Nephron (organoid): ENCODE data around the gene SNED1.

Source experiments
- H3K27ac Mint-ChIP-seq, 3 experiments: 2 replicates each; pipeline ENCODE4 v1.8.0; 2020; ENCODE audit warnings: mixed read lengths in 3 of 3, mild to moderate bottlenecking in 2 of 3, moderate library complexity in 1 of 3
- H3K27me3 Mint-ChIP-seq: 2 replicates; pipeline ENCODE4 v1.8.0; 2021; ENCODE audit warnings: low read depth, mild to moderate bottlenecking, moderate library complexity, mixed read lengths
- H3K36me3 Mint-ChIP-seq: 2 replicates; pipeline ENCODE4 v1.8.0; 2020; ENCODE audit warnings: low read depth, mixed read lengths
- H3K4me1 Mint-ChIP-seq: 2 replicates; pipeline ENCODE4 v1.8.0; 2020; ENCODE audit warnings: mixed read lengths
- H3K4me3 Mint-ChIP-seq, 3 experiments: 2 replicates each; pipeline ENCODE4 v1.8.0; 2020; ENCODE audit warnings: mild to moderate bottlenecking in 3 of 3, mixed read lengths in 3 of 3, moderate library complexity in 2 of 3
- H3K9me3 Mint-ChIP-seq: 2 replicates; pipeline ENCODE4 v1.8.0; 2020; ENCODE audit warnings: mixed read lengths
- TF ChIP-seq, protein P1 (sequence below), 3 experiments: fragments of 200-600 bp; sonication (generic); IDR thresholded peaks; one replicate each; pipeline ENCODE4 v1.5.0; 2021; ENCODE audit warnings: antibody characterized with exemption in 3 of 3; ENCODE audit not compliant: unreplicated experiment in 3 of 3

SNED1 gene

DNA sequence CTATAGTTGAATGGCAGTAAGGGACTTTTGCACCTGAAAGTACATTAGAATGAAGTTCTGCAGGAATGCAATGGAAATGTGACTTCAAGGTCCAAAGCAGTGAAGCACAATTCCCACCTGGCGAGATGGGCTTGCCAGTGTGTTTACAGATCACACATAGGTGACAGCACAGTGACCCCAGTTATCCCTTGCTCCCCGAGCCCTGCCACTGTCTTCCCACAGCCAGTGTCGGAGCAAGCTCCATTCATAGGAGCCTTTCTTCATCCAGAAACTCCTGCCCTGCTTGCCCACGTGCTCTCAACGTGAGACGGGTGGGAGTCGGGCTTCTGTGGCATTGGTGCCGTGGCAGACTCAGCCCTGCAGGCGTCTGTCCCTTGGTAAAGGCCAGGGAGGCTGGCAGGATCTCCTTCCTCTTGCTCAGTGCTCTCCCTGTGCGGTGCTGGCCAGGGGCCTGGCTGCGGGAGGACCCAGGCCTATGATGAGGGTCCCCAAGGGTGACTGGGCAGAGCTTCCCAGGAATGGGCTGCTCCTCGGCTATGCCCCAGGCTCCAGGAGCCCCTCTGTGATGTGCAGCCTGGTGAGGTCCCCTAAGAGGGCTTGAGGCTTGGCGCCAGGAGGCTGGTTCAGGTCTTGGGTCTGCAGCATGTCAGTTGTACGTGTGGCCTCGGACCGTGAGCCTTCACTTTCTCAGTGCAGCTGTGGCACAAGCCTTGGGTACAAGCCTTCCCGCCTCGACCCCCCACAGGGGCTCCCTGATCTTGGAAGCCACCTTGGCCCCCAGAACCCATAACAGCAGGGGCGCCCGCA, 40.2 kb downstream of the SNED1 start:
- peaks cover 49% of the 10 kb centered on the region for H3K27me3 Mint-ChIP-seq
- no peak overlapping the region for H3K27ac Mint-ChIP-seq
- peaks cover under 1% of the 10 kb centered on the region for H3K9me3 Mint-ChIP-seq
- TF ChIP-seq, protein P1, sequence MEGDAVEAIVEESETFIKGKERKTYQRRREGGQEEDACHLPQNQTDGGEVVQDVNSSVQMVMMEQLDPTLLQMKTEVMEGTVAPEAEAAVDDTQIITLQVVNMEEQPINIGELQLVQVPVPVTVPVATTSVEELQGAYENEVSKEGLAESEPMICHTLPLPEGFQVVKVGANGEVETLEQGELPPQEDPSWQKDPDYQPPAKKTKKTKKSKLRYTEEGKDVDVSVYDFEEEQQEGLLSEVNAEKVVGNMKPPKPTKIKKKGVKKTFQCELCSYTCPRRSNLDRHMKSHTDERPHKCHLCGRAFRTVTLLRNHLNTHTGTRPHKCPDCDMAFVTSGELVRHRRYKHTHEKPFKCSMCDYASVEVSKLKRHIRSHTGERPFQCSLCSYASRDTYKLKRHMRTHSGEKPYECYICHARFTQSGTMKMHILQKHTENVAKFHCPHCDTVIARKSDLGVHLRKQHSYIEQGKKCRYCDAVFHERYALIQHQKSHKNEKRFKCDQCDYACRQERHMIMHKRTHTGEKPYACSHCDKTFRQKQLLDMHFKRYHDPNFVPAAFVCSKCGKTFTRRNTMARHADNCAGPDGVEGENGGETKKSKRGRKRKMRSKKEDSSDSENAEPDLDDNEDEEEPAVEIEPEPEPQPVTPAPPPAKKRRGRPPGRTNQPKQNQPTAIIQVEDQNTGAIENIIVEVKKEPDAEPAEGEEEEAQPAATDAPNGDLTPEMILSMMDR (IDR thresholded peaks at IDR 0.05; ENCODE audit: unreplicated experiment in 3 of 3), result no peak
- no peak overlapping the region for H3K4me3 Mint-ChIP-seq
- H3K4me1 Mint-ChIP-seq, result no peaks in the 10 kb centered on the region
- H3K36me3 Mint-ChIP-seq, result peaks cover 16% of the 10 kb centered on the region

DNA sequence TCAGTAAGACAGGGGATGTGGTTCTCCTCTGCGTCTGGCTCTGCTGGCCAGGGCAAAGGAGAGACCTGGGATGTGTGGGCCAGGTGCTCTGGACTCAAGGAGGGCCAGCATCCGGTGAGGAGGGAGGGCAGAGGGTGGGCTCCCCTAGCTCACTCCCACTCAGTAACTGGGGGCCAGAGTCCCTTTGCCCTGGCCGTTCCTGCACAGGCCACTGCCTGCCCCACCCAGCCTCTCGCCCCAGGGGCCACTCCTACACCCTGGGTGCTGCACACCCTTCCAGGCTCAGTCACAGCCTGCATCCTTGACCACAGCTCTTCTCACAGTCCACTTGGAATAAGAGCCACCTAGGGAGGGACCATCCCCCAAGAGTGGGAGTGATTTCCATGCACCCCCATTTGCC, 41.0 kb downstream of the SNED1 start:
- H3K27me3 Mint-ChIP-seq, result peaks cover 50% of the 10 kb centered on the region
- TF ChIP-seq, protein P1 (IDR thresholded peaks at IDR 0.05; ENCODE audit: unreplicated experiment in 3 of 3), result no peak
- H3K36me3 Mint-ChIP-seq, result peaks cover 23% of the 10 kb centered on the region
- no peak overlapping the region for H3K4me3 Mint-ChIP-seq
- no peak overlapping the region for H3K27ac Mint-ChIP-seq
- H3K4me1 Mint-ChIP-seq, result no peaks in the 10 kb centered on the region
- H3K9me3 Mint-ChIP-seq, result peaks cover 5% of the 10 kb centered on the region

DNA sequence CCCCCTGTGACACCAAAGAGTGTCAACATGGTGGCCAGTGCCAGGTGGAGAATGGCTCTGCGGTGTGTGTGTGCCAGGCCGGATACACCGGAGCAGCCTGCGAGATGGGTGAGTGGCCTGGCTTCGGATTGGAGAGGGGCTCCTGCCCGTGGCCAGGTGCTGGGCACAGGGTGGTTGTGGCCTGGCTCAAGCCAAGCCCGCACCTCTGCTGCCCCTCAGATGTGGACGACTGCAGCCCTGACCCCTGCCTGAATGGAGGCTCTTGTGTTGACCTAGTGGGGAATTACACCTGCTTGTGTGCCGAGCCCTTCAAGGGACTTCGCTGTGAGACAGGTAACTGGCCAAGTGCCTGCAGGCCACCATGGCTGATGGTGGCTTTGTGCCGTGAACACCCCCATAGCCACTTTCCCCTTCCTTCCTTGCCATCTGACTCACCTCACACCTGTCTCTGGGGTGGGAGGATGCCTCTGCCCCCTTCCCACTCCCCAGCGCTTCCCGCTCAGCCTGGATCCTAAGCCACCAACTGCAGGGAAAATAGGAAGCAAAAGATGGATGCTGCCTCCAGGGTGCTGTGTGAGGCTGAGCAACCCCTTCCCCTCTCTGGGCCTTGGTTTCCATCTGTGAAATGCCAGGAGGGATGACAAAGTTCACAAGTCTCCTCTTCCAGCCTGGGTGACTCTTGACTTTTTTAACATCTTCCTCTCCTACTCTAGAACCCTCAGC, 41.8 kb downstream of the SNED1 start:
- TF ChIP-seq, protein P1 (IDR thresholded peaks at IDR 0.05; ENCODE audit: unreplicated experiment in 3 of 3), result no peak
- peaks cover 27% of the 10 kb centered on the region for H3K36me3 Mint-ChIP-seq
- no peaks in the 10 kb centered on the region for H3K4me1 Mint-ChIP-seq
- H3K9me3 Mint-ChIP-seq, result peaks cover 5% of the 10 kb centered on the region
- H3K4me3 Mint-ChIP-seq, result no peak overlapping the region
- H3K27ac Mint-ChIP-seq, result no peak overlapping the region
- peaks cover 42% of the 10 kb centered on the region for H3K27me3 Mint-ChIP-seq

DNA sequence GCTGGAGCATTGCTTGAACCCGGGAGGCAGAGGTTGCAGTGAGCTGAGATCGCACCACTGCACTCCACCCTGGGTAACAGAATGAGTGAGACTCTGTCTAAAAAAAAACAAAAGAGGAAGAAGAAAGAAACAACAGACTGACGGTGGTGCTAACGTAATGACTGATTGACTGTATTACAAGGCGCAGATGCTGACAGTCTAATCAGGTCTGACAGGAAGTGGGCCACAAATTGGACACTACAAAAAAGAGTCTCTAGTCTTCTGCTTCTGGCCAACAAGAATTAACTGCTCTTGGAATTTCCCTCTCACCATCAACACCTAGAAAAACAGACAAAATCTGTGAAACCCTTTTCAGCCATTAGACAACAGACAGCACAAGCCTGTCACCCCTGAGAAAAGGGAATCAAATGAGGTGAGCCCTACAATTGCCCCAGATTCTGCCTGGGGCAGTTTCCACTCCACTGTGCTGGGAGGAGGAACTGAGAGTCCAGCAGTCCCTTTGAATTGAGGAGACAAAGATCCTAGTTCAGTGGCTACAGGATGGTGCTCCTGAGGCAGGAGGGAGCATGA, 43.3 kb downstream of the SNED1 start:
- Mint-ChIP-seq H3K4me3 (no peak overlapping the region), H3K36me3 (peaks cover 39% of the 10 kb centered on the region), H3K9me3 (peaks cover 12% of the 10 kb centered on the region), H3K27me3 (peaks cover 38% of the 10 kb centered on the region), H3K27ac (no peak overlapping the region), H3K4me1 (no peaks in the 10 kb centered on the region)
- TF ChIP-seq, protein P1 (IDR thresholded peaks at IDR 0.05; ENCODE audit: unreplicated experiment in 3 of 3), result no peak

DNA sequence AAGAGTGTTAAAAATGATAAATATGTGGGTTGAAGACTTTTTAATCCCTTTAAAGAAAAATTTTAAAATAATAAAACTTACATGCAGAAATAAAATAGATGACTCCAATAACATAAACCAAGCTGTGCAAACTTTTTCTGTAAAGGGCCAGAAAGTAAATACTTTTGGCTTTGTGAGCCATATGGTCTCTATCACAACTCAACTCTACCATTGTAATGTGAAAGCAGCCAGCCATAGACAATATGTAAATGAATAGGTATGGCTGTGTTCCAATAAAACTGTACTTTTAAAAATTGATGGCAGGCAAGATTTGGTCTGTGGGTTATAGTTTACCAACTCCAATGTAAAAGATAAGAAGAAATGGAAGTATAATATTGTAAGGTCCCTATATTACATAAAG, 45.2 kb downstream of the SNED1 start:
- TF ChIP-seq, protein P1 (IDR thresholded peaks at IDR 0.05; ENCODE audit: unreplicated experiment in 3 of 3), result no peak
- H3K4me1 Mint-ChIP-seq, result no peaks in the 10 kb centered on the region
- H3K9me3 Mint-ChIP-seq, result peaks cover 16% of the 10 kb centered on the region
- H3K27ac Mint-ChIP-seq, result no peak overlapping the region
- H3K36me3 Mint-ChIP-seq, result peaks cover 40% of the 10 kb centered on the region
- peaks cover 23% of the 10 kb centered on the region for H3K27me3 Mint-ChIP-seq
- no peak overlapping the region for H3K4me3 Mint-ChIP-seq
